ENCODE data around the gene CTDSPL.

GRCh38 chr3:38029400-38030125 lies 167.9 kb downstream of the CTDSPL start, which contains the start of gene PLCD1:
- TF ChIP-seq POLR2AphosphoS5 (IDR thresholded peaks at IDR 0.05; ENCODE audit: borderline replicate concordance, low read depth, low read length): no peak
- no peak for TF ChIP-seq EZH2 (IDR thresholded peaks at IDR 0.05)
- TF ChIP-seq FOXP2 (optimal IDR thresholded peaks at IDR 0.05; ENCODE audit: control extremely low read depth, extremely low read length, insufficient read depth): no peak
